GM18511 (cell line): Measurements from ENCODE around the gene NTN1.
A peak's percentile ranks its signal among the peaks of the same experiment; 100 is the strongest.

ENCODE experiments used
- ATAC-seq: cut with Tn5 transposase; IDR thresholded peaks from one replicate; pipeline ENCODE4 v1.9.1; 2021; ENCODE audit warnings: mild to moderate bottlenecking, moderate library complexity; ENCODE audit not compliant: unreplicated experiment

NTN1 gene

DNA sequence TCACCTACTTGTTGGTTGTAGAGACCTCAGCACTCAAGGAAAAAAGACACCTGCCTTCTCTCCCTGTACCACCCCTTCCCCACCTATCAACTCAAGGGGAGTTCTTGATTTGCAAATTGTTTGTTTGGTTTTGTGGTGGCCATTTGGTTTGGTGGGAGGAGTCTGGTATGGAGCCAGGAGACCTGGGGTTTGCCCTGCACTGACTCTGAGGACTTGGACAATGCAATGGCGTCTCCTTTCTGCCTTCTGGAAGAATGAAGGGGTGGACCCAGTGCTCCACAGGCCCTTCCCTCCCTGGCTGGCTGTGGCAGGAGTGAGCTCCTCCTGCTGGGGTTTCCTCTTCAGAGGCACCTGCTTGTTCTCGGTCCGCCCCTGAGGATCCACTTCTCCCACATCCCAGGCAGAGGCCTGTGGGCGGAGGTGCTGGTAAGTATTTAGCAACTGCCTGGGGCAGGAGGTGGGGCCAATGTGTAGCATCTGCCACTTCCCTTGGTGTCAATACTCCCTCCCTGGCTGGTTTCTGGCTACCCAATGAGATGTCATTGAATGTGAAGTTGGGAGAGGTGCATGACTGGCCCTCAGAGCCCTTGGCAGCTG lies 164.5 kb downstream of the NTN1 start:
- ATAC-seq: no peak

DNA sequence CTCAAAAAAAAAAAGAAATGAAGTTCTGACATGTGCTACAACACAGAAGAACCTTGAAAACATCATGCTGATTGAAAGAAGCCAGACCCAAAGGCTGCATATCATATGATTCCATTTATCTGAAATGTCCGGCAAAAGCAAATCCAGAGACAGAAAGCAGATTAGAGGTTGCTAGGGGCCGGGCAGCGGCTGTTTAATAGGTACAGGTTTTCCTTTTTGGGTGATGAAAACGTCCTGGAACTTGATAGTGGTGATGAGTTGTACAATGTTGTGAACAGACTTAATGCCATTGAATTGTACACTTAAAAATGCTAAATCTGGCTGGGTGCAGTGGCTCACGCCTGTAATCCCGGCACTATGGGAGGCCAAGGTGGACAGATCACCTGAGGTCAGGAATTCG lies 166.5 kb downstream of the NTN1 start:
- no peak for ATAC-seq

DNA sequence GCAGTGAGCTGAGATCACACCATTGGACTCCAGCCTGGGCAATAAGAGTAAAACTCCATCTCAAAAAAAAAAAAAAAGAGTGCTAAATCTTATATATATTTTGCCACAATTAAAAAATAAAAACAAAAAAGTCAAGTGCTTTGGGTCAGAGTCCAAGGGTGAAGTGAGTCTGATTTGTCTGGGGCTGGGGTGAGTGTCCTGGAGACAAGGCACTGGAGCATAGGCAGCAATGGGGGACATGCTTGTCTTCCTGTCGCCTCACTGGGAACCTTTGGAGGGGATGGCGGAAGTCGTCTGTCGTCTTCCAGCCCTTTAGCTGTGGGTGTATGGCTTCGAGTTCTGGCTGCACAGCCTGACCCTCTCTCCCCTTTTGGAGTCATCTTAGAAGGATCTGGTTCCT lies 167.1 kb downstream of the NTN1 start:
- ATAC-seq: no peak

DNA sequence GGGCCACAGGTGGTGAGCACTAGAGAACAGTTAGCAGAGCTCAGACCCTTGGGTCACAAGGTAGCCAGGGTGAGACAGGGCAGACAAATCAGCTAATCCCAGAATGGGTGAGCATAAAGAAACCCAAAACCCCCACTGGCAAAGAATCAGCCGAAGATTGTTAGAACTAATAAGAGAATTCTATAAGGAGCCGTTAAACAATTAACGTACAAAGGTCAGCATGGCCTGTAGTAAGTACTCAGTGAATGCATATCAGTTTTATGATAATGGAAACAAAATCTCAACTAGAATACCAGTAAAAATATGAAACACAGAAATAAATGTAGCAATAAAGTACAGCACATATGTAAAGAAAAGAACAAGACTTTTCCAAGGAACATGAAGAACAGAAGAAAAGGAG lies 168.6 kb downstream of the NTN1 start:
- no peak for ATAC-seq

DNA sequence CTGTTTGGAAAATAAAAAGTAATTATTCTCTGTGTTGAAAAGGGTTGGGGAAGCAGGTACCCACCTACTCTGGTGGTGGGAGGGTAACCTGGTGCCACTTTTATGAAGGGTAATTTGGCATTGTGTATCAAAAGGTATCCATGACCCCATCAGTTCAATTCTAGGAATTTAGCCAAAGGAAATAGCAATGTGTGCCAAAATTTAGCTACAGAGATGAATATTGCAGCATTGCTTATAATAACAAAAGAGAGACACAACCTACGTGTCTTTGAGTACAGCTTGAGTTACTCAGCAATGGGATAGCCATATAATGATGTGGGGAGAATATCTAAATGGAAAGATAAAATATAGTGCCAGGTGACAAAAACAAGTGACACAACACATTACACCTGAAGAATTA lies 170.7 kb downstream of the NTN1 start:
- no peak for ATAC-seq

DNA sequence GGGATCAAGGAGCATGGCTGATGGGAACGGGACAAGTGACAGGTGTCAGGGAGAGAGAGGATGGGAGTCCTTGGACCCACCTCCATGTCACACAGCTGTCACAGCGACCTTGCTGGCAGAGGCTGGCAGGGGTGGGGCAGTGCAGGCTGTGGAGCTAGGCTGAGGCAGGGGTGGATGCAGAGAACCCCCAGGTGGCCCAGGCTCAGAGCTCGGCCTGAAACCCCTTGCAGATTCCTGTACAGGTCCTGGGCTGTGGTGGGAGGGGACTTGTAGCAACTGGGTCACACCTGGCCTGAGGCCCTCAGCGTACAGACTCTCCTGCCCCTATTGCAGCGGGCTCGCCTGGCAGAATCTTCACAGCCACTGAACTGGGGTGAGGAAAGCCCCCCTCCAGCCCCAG lies 174.1 kb downstream of the NTN1 start:
- no peak for ATAC-seq

DNA sequence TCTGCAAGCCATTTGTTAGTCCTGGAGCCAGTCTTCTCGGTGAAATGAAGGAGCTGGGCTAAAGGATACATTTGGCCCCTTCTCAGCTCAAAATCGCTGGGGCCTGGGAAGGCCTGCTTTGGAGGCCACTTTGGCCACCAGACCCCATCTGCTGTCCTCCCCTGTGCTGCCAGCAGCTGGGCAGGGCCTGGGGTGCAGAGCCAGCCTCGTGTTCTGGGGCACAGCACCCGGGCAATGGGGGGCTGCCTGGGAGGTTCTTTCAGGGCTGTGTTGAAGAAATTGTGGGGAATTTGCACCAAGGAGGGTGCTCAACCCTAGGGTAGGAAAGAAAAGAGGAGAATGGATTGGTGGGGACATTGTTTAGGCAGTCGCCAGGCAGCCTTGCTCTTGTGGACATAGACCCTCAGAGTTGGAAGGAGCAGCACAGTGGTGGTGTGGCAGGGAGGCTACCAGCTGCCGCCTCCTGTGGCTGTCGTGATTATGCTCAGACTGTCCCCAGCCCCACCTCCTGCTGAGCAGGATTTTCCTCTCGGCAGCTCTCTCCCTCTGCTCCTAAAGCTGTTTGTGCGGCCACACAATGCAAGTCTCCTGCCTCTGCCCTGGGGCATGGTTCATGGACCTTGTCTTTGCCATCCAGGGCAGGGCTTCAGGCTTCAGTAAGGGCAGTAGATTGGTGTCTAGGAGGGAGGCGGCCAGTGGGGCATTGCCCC lies 174.8 kb downstream of the NTN1 start:
- ATAC-seq: no peak

DNA sequence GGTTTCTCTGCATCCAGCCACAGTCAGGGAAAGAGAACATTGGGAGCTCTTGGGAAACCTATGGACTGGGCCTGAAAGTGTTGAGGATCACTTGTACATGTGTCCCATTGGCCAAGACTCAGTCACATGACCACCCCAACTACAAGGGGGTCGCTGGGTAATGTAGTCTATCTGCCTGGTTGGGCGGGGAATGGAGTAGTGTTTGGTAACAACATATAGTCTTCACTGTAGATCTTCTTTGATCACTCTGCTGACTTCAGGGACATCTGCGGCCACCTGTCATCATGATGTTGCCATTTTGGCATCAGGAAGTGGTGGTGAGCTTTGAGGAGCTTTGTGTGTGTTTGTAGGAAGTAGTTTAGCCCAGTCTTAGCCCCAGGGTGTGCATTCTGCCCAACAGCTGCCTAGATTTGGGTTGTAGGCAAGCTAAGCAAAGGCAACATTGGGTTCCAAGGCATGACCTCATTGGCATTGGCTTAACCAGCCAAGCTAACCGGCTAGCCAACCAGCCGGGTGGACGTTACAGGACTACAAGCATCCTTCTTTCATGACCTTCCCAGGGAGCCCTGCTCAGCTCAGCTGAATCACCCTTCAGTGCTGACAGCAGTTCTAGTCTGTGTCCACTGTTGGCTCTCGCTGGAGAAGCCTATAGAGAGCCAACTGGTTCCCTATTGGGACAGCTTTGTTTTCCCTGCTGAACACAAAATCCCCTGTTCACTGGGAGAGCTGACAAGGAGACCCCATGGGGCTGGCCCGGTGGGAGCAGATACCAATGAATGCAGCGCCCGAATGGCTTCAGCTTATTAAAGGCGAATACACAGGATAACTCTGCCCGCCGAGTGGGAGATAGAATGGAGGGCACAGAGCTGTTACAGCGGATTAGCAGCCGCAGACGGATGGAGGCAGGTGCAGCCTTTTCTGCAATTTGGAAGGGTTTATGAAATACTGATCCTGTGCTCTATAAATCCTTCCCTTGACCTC lies 178.6 kb downstream of the NTN1 start:
- ATAC-seq: no peak

DNA sequence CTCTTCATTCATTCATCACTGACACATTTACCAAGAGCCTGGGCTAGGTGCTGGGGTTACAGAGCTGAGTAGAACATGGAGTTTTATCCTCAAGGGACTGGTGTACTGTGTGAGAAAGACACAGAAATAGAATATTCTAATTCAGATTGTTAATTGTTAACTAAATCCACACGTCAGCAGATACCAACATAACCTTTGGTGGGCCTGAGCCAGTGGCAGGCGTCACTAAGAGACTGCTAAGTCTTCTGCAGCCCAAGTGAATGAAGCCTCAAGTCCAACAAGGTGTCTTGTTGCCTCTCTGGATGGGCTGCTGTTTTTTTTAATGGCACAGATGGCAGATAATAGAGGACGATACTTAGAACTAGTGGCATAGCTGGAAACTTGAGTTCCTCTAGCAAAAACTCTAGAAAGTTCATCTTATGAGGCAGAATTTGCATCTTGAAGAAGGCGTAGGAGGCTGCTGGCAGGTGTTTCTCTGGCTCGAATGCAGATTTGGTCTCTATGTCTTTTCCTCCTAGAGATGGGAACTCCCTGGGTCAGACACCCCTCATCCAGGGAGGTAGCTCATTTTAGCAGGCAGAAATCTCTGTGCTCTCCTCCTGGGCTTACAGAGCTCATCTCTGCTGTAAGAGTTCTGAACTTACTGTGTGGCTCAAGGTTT lies 179.5 kb downstream of the NTN1 start:
- ATAC-seq: peak; percentile 80

DNA sequence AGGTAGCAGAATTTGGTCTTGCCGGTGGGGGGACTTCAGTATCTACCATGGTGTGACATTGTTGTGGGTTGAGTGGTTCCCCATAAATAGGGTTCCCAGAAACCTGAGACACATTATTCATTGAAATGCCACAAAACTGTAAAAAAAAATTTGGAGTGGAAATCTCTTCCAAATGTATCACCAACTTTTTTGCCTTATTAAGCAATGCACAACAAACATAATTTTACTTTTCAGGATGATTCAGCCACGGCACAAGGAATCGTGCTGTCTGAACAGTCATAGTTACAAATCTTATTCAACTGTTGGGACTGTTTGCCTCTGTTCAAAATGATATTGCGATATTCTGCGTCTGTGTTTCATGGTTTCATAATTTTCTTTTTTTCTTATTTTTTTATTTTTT lies 181.2 kb downstream of the NTN1 start:
- no peak for ATAC-seq

DNA sequence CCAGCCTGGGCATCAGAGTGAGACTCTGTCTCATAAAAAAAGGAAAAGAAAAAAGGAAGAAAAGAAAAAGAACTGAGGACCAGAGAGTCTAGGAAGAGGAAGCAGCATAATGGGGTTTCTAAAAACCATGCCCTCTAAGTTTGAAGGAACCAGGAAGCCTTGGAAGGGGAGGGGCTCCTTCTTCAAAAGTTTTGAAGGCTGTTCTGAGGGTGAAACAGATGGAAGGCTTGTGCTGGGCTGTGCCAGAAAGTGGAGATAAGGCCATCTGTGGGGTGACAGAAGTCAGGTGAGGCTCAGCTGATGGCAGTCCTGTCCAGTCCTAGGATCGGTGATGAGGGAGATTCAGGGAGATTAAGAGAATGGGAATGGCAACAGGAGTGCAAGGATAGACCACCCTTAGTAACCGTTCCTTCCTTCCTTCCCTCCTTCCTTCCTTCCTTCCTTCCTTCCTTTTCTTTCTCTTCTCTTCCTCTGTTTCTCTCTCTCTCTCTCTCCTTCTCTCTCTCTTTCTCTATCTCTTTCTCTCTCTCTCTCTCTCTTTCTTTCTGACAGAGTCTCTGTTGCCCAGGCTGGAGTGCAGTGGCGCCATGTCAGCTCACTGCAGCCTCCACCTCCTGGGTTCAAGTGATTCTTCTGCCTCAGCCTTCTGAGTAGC lies 182.6 kb downstream of the NTN1 start:
- no peak for ATAC-seq

DNA sequence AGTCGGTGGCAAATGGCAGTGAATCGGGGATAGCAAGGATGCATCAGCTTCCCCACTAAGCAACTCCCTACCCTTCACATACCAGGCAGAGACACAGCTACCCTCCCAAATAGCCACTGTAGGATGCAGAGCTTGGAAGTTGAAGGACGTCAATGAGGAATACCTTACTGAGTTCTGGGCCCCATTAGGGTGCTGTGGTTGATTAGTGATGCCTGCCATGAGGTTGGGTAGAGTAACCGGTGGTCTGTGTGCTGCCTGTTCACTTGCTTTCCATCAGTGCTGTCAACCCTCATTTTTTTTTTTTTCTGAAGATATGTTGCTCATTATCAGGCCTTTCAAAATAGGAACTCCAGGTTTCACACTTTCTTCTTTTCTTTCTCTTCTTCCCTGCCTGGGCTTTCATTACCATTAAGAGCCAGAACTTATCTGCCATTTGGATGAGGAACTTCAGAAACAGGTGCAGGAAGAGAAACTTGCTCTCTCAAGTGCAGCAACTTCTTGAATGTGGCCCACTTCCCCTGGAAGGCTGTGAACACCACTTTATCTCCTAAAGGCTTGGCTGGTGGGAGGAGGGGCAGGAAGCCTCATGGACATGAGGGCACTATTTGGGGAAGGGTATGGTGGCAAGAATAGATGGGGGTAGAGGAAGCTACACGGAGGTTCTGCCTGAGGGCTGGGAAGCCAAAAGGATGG lies 183.5 kb downstream of the NTN1 start:
- no peak for ATAC-seq

DNA sequence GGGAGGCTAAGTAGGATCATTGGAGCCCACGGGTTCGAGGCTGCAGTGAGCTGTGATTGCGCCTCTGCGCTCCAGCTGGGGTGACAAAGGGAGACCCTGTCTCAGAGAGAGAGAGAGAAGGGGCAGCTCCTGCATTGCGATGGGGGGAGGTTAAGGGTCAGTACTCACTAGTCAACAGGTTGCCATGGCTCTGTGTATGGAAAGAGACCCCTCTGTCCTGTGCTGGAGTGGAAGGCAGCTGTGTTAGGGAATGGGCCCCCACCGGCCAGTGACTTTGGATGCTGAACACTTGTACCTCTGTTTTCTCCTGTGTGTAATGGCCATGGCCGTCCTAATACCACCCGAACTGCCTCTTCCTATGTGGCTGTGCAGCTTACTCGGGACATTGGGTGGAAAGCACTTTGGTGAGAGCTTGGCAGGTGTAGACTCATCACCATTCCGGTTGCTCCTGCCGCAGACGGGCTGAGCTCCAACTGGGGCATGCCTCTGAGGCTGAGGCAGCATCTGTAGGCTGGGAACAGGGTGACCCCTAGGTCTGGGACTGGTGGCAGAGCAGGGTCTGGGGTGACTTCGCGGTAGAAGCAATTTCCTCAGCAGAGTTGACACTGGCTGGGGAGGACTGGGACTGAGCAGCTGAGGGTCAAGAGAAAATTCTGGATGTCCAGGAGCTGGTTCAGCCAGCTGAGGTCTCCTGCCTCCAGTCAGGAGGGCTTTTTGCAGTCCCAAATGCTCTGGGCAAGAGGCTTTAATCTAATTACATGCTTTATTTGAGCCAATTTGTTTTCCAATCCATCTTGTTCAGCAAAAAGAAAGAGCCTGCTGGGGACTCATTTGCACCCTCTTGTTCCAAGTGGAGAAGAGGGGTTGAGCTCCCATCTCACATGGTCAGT lies 184.5 kb downstream of the NTN1 start:
- ATAC-seq: no peak

DNA sequence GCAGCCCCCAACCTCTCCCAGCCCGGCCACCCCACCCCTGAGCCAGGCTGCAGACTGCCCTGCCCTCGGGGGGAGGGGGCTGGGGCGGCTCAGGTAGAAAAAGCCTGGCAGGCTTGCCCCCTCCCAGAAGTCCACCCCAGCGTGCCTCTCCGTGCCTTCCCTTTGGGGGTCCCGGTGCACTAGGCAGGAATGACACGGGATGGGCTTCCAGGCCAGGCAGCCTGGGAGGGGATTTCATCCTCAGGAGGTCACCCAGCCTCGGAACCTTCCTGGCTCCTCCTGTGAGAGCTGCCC lies 185.0 kb downstream of the NTN1 start:
- no peak for ATAC-seq

DNA sequence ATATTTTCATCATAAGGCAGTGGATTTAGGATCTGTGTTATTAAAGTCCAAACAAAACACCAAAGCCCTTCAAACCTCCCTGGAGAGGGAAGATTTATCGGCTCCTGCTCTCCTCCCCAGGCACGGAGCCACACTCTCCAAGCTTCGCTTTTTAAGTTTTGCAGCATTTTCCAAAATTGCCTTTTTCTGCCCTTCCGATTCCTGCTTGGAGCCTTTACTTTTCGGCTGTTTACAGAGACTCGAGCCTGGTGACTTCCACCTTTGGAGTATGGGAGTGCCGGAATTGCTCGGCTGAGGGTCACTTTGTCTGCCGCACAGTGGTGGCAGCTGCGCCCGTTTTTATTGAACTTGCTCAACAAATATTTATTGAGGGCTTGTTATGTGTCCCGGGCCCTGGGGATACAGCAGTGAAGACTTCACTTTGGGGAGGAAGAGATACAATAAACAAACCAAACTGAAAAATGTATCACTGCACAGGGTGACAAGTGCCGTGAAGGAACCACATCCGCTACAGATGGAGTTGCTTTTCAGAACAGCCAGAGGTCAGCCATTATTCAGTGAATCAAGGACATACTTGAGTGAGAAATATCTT lies 185.5 kb downstream of the NTN1 start:
- no peak for ATAC-seq

DNA sequence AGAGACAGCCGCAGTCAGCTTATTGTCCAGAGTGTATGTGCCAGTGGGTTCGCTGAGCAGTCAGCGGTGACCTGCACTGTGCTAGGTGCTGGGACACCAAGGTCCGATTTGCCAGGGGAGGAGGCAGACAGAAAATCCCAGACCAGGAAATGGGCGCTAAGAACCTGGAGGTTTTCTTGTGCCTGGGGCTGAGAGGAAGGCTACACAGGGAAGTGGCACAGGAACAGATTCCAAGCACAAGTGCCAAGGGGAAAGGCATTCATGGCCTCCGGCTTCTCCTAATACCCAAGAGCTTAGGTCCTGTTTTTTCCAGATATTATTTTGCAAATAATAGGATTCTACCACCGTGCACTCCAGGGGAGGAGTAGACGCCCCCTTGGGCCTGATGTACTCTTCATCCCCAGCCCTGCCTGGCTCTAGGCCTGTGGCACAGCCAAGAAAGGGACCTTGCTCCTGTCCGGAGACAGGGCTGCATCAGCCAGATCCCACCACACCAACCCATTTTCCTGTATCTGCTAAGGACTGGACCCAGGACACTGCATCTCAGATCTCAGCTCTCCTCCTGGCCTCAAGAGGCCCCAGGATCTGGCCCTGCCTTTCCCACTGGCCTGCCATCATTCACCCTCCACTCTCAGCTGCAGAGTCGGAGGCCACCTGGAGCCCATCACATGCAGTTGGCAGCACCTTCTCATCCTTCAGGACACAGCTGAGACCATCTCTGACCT lies 187.2 kb downstream of the NTN1 start:
- ATAC-seq: no peak

DNA sequence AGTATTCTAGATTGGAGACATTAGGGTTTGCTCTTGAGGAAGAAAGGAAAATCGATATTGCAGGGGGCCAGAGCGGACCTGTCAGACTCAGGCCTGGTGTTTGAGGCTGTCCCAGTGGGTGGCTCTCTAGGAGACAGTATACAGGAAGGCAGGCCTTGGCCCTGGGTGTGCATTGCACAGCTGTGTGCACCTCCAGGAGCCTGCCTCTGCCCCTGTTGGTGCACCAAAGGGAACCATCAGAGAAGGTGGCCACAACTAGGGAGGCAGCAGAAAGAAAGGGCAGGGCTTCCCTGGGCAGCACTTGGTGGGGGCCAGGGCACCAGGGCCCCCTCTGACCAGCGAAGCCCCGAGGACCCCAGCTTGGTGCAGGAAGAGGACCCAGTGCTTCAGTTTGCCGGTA lies 188.0 kb downstream of the NTN1 start:
- no peak for ATAC-seq

DNA sequence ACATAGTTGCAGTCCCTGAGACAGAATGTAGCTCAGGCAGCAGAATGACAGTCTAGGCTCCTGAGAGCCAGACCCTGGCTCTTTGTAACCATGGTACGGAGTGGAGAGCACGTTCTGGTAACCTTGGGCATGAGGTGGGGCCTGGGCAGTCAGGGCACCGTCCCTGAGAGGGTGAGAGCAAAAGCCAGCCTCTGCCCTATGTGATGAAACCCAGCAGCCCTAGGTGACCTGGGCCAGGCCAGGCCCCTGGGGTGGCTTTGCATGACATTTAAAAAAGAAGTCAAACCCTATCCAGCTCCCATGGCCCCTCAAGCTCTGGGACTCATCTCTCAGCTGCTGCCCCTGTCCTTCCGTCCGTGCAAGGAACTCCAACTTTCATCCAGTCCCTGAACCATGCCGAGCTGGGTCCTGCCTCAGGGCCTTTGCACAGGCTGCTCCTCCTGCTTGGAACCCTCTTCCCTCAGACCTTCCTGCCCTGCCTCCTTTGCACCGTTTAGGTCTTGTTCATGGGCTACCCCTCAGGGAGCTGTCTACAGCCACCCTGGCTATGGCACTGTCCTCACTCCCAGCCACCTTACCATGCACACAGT lies 188.6 kb downstream of the NTN1 start:
- ATAC-seq: no peak
